BJ (cell line): ENCODE results near the gene USP36. TPM values are rescaled to one million over a fixed set of nuclear protein-coding genes. Genes with fewer than 3 reads are reported as not detected.

Source experiments
- CTCF ChIA-PET: fragments of 350-600 bp; formaldehyde crosslinking; extraction: SDS; loops from one replicate; lab custom pipeline; 2021; ENCODE audit warnings: antibody characterized with exemption, inconsistent platforms; lab: Yijun Ruan, JAX
- POLR2A ChIA-PET: fragments of 300-600 bp; sonication (Branson Sonifier 250); formaldehyde crosslinking; extraction: SDS; loops from one replicate; lab custom pipeline; 2021; ENCODE audit warnings: antibody characterized with exemption; lab: Charles Lee
- DNase-seq: peaks from one replicate; pipeline ENCODE4 v3.0.0-alpha.2; 2011; ENCODE audit warnings: low read depth
- H3K27me3 ChIP-seq: 2 replicates; pipeline ENCODE4 v1.6.0; 2011; ENCODE audit warnings: low read length; ENCODE audit not compliant: control insufficient read depth, insufficient read depth
- H3K36me3 ChIP-seq: 2 replicates; pipeline ENCODE4 v1.5.1; 2011; ENCODE audit warnings: low read length; ENCODE audit not compliant: control insufficient read depth, insufficient read depth
- H3K4me3 ChIP-seq: 2 replicates; pipeline ENCODE4 v1.5.1; 2011; ENCODE audit warnings: low read depth, mild to moderate bottlenecking, control low read depth, low read length
- CTCF ChIP-seq: IDR thresholded peaks from 2 replicates; pipeline ENCODE4 v1.5.1; 2011; ENCODE audit warnings: low read depth, mild to moderate bottlenecking, control low read depth, inconsistent platforms, low read length, moderate library complexity; ENCODE audit not compliant: insufficient read depth
- polyA plus RNA-seq: library from polyadenylated mRNA; depleted of rRNA; stranded (reverse); fragments of >200 nt; gene quantifications from 2 replicates; pipeline ENCODE4 v1.2.3, GENCODE V29; 2011

The USP36 gene
- polyA plus RNA-seq, 1 experiment: 22.1 TPM

GRCh38 chr17:78818152-78818846 is 22.3 kb downstream of the USP36 start:
- H3K4me3 ChIP-seq: no peak overlapping the region
- no peak for DNase-seq
- CTCF ChIA-PET: interaction anchor here (1.6 kb wide), 1 partner anchor 153 kb away, joined by 6 read pairs; no protein-coding TSS in a partner anchor
- peaks cover 39% of the 10 kb centered on the region for H3K36me3 ChIP-seq
- no peaks in the 10 kb centered on the region for H3K27me3 ChIP-seq
- POLR2A ChIA-PET: no interaction called here
- no peak for TF ChIP-seq CTCF

- DNase-seq: no peak
- CTCF ChIA-PET: no interaction called here
- H3K4me3 ChIP-seq: no peak overlapping the region
- H3K36me3 ChIP-seq: peaks cover 44% of the 10 kb centered on the region
- POLR2A ChIA-PET: no interaction called here
- no peaks in the 10 kb centered on the region for H3K27me3 ChIP-seq
- no peak for TF ChIP-seq CTCF
These were observed 23.5 kb downstream of the USP36 start for GRCh38 chr17:78817123-78817522.

GRCh38 chr17:78815696-78816095 is 24.9 kb downstream of the USP36 start:
- ChIA-PET CTCF (interaction anchor here (1.1 kb wide), 1 partner anchor 12 kb away, joined by 5 read pairs; no protein-coding TSS in a partner anchor), POLR2A (no interaction called here)
- no peaks in the 10 kb centered on the region for H3K27me3 ChIP-seq
- no peak for TF ChIP-seq CTCF
- DNase-seq: no peak
- H3K4me3 ChIP-seq: no peak overlapping the region
- H3K36me3 ChIP-seq: peaks cover 44% of the 10 kb centered on the region

GRCh38 chr17:78812855-78813254 is 27.8 kb downstream of the USP36 start:
- ChIA-PET POLR2A (no interaction called here), CTCF (no interaction called here)
- Histone ChIP-seq H3K4me3 (no peak overlapping the region), H3K36me3 (peaks cover 29% of the 10 kb centered on the region), H3K27me3 (no peaks in the 10 kb centered on the region)
- TF ChIP-seq CTCF: no peak
- DNase-seq: no peak

GRCh38 chr17:78808163-78808562 is 32.5 kb downstream of the USP36 start:
- H3K27me3 ChIP-seq: no peaks in the 10 kb centered on the region
- no peak for DNase-seq

More at GRCh38 chr17:78808163-78808562, 32.5 kb downstream of the USP36 start:
- CTCF ChIA-PET: interaction anchor here (1.3 to 1.4 kb wide), 2 partner anchors 9 to 14 kb away, joined by 3 read pairs; no protein-coding TSS in a partner anchor
- POLR2A ChIA-PET: no interaction called here
- H3K4me3 ChIP-seq: no peak overlapping the region
- TF ChIP-seq CTCF: no peak
- H3K36me3 ChIP-seq: peaks cover 34% of the 10 kb centered on the region
